Activated CD8-positive, alpha-beta memory T cell treated with anti-CD3 and anti-CD28 coated beads, Interleukin-2, amount 50 U/mL, for 1 hour (primary cell): ENCODE measurements around the gene PFKFB2.

Experiments
- DNase-seq: peaks from one replicate; pipeline ENCODE4 v3.0.0-alpha.2; 2020; ENCODE audit errors: extremely low read depth

PFKFB2 gene

DNA sequence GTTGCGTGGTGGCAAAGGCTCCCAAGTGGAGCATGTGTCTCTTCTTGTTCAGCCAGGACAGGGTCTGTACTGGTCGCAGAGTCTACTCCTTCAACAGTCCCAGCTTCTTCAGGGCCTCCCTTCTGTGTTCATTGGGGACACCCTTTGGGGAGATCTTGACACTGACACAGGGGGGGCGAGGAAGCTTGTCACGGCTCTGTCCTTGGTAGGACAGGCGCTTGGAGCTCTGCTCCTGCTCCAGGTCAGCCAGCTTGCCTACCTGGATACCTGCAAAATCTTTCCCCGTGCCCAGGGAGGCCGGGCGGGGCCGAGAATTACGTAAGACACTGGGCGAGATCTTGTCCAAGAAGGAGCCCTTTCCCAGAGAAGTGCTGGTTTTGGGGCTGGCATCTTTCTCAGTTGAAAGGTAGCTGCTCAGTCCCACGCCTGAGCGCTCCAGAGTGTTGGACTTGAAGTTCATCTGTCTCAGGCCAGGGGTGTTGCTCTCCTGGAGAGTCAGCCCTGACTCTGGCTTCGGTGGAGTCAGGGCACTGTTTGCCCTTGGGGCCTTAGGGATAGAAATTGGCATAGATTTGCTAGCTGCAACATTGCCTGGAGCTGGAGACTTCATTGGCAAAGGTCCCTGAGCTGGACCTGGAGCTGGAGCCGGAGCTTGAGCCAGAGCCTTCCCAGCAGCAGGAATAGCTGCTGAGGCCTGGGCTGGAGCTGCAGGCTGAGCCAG lies 31.0 kb upstream of the PFKFB2 start:
- no peak for DNase-seq

DNA sequence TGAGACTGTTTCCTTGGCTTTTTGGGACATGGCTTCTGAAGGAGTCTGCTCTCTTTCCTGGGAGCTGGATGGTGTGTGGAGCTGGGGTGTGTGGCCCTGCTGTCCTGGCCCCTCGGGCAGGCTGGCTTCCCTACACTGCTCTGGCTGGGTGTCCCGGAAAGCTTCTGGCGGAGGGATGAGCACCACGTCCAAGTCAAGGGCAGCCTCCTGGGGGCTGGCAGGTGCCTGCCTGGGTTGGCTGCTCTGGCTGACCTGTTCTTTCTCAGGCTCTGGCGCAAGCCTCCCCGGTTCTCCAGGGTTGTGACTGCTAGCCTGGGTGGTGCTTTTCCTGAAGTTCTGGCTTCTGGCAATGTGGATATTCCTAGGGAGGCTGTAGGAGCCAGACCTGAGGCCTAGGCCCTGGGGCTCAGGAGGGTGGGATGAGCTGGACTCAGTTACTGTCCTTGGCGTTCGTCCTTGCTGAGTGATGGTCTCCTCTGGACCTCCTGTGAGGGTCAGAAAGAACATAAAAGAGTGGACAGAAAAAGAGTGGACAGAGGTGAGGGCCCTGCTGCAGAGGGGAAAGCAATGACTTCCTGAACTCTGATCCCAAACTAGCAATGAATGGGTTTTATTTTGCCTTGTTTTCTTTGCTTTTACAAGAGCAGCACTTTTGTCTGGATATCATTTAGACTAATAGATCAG lies 29.9 kb upstream of the PFKFB2 start:
- DNase-seq = no peak

DNA sequence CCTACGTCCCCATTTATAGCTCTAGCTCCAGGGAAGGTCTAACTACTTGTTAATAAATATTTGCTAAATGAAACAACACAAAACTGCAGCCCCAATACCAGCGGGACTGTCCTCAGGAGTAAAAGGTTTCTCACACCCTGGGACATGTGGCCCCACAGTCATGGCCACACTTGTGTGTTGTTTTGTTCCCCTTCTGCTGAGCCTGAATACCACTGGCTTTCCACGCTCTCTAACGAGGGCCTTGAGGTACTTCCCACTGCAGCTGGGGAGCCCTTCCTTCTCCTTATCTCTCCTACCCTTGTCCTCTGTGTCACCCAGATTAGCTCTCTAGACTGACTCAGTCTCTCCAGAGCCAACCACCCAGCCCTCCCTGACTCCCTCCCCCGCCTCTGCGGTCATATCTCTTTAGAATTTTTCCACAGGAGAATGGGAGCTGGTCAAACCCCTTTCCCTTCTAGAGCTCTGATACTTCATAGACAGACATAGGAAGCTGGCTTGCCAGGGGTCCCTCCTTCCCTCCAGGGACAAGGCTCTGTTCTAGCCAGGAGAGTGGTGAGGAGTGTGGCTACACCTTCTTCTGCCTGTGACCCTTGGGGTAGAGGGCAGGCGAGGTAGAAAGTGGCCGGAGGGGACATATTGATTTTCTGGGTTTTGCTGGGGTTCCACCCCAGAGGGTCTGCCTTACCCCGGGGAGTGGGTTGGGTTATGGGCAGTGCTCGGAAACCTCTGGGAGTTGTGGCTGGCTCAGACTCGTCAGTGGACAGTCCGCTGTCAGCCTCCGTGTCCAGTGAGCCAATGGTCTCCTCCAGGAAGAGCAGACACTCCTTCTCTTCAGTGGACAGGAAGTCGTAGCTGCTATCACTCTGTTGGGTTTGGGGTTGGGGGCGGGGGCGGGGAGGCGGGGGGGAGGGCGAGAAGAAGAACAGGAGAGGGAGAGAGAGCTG lies 28.6 kb upstream of the PFKFB2 start:
- DNase-seq = no peak

DNA sequence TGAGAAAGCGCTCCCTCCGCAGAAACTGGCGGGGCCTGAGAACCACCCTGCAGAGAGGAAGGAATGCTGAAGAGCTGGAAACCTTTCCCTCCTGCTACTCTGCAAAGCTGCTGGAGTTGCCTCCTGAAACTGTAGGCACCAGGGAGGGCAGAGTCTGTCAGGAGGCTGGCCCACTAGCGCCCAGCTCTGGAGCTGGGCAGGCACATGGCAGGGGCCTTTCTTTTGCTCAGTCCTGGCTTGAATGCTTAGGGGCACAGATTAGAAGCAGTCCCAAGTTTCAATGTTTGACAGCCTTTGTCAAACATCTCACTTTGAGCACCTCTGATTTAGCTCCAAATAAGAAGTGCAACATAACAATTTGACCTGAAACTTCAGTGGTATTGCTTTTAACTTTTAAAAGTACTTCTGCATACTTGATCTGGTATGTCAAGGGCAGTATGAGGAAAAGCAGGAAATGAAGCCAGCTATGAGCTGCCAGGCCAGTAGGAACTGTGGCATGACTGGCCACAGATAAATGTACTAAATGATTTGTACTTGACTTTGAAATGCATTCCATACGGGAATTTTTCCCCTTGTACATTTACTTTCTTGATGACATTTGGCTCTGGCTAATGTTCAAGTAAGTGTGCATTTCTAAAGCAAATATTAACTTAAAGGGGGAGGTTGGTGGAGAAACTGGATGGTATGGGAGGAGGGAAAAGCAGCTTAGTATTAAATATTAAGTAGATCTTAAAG lies 27.8 kb upstream of the PFKFB2 start:
- no peak for DNase-seq

DNA sequence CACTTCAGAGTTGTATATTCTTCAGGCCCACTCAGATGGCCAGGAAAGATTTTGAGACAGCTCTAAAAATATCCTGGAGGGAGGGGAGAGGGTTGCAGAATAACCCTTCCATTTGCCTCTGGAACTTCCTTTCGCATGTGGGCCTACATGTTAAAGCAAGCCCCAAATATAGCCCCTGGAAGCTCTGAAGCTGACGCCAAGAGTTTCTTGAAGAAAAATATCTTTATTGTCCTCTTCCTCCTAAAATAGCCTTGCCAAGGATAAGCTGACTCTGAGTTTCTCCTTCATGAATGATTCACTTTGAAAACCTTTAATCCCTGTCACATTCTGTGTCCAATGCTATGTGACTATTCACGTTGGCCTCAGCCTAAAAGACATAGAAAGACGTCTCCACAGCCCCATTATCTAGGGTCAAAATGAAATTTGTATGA lies 27.0 kb upstream of the PFKFB2 start:
- DNase-seq = no peak

DNA sequence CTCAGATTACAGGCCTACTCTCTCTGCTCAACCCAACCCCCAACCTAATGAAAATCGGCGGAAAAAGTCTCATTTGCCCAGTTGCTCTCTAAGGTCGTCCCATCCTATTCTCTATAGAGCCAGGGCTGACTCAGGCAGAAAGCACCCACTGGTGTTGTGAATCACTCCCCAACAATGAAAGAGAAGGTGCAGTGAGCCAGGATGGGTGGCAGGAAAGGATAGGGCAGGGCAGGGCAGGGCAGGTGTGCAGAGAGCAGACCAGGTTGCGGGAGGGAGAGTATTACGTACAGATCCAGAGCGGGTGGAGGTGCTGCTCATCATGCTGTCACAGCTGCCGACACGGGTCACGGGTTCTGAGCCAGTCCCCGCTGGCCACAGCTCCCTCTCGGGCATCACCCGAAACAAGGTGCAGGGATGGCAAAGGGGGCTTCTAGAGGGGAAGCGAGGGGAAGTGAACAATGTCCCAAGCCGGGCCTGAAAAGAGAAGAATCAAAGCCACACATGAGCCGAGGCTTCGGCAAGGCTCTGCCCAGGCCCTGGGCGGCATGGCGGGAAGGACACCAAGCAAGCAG lies 25.8 kb upstream of the PFKFB2 start:
- DNase-seq = no peak

DNA sequence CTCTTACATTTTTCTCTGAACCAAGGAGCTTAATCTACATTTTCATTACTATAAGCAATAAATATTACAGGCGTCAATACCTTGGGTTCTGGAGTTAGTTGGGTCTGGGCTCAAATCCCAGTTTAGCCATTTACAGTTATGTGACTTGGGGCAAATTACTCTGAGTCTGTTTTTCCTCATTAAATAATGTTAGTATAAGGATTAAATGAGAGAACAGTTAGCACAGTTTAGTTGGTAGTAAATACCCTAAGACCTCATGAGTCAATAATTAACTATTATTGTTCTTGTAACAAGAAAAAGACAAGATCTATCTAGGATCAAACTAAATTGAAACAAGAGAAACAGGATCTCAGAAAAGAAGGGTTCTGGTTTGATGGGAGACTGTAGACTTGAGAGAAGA lies 25.2 kb upstream of the PFKFB2 start:
- DNase-seq = no peak

DNA sequence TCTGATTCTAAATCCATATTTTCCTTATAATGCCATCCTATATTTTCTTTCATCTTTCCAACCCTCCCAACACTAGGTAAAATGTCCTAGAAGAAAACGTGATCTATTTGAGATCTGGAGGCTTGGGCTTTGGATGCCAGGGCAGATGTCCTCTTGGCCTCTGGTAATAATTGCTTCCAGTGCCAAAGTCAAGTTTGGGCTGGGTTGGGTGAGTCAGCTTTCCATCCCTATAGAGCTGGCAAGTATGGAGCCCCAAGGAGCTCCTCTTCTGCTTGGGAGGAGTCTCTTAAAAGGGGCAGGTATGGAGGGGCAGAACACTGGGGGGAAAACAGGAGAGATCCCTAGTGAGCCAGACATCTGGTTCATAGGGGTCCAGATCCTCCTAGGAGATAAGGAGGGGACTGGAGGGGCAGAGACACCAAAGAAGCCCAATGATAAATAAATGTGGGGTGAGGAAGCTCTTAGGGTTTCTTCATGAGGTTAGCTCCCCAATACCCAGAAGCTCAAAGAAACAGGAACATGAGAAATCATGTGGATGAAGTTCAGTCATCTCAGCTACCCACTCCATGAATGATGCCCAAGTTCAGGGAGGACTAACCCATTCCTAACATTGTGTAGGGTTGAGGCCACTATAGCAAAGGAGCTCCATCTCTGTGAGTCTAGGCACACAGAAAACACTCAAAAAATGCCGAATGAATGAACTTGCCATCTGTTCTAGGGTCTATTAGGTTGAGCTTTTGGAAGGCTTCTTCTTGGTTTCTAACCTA lies 24.0 kb upstream of the PFKFB2 start:
- no peak for DNase-seq

DNA sequence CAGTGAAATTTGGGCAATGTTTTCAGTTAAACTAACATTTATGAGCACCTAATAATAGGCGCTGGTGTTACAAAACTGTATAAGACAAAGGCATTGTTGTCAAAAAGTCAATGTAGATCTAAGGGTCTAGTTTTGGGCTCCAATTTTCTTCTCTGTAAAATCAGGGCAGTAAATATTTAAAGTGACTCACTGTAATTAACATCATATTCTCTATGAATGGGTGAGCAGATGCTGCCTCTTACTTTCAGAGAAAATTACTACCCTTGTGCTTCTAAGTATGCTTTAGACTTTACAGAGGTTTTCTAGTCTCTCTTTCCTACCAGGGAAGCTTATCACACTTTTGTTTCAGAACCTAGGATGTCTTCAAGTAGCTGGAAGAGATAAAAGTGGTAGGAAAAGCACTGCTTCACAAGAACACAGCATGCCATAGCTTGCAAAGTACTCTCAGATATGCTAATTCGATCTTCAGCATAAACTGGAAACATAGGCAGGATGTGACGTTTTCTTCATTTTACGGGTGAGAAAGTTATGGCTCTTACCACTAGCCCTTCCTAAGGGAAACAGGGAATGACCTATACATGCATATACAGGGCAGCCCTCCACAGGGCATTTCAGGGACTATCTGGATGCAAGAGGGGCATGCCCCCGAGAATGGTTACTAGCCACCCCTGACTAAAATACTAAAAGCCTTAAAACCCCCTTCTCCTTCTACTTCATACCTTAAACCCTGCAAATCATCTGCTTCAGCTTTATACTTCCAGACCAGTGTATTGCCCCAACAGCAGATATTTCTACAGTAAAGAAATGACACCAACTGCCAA lies 23.2 kb upstream of the PFKFB2 start:
- no peak for DNase-seq

DNA sequence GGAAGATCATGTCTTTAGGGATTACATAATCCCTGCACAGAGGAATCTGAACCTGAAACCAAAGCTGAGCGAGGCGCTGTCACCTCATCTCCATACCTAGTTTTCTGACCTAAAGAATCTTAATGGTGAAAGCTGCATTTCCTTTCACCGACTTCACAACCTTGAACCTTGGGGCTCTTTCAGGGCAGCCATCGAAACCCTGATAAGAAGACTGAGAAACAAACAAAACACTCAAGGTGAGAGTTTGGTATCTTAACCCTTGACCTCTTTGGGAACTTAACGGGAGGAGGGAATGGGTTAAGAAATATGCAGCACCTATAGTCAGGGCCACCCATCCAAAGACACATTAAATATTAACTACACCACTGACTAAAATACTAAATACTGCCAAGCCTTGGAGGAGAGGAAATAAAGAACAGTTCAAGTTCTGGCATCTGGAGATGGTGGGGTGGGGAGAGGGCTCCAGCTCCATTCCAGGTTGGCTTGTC lies 22.5 kb upstream of the PFKFB2 start:
- DNase-seq = no peak

DNA sequence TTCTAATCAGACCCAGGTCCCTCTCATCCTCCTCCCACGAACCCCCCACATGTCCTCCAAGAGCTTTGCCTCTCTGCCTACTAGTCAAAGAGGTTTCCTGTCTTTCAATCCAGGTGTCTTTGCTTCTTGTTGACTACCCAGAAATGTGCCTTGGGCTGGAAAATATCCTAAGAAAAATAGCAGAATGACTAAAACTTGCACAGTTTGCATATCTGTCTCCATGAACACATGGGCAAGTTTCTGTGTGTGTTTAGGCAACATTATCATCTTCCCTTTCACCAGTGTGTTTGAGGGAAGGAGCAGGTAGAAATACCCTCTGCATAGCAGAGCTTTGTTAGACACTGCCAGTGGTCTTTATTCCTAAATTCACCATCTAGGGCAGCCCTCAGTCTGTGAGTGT lies 22.1 kb upstream of the PFKFB2 start:
- DNase-seq = no peak

DNA sequence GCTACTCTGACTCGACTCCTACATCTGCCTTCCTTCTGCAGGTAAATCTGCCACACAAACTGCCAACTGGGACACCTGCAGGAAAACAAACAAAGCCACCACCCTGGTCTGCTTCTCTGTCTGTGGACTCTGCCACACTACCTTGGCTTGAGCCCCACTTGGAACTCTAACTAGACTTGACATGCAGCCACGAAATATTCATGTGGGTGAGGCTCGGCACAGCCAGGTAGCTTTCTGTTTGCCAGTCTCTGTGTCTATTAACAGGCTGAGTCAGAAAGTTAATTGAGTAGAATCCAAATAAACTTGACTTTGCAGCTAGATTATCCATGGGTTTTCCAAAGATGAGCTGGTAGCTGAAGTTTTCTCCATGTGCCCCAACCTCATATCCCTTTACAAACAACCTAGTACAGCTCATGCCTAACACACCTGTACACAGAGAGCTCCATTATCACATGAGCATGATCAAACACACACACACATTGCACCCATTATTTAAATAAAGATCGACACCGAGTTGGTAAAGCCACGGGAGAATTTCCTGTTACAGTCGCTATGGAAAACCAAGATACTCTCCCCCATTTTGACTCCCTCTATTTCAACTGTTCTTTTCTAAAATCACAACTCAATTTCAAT lies 21.3 kb upstream of the PFKFB2 start:
- DNase-seq = no peak

DNA sequence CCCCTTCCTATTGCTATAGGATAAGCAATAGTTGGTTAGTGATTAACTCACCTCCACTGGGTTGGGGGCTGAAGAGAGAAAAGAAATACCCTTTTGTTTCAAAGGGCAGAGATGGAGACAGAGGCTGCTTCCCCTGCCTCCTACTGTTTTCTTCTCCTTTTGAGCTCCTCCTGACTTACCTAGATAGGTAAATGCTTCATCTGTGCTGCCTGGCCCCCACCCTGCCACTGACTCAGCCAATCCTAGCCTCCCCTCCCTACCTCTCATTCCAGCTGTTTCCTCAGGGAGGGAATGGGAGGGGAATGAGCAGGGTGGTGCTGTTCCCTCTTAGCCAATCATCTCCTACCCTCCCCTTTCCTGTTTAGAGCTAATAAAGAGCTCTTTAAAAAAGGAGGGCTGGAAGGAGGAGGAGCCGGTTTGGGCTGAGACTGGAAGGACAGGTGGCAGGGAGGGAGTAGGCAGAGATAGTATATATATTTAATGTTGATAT lies 20.5 kb upstream of the PFKFB2 start, which contains the start of gene C1orf116:
C1orf116 (minus strand) TSS at position 229 of the 490 bp plus-strand sequence. CDS start 5,158 bp downstream, outside the sequence.
- DNase-seq = no peak

DNA sequence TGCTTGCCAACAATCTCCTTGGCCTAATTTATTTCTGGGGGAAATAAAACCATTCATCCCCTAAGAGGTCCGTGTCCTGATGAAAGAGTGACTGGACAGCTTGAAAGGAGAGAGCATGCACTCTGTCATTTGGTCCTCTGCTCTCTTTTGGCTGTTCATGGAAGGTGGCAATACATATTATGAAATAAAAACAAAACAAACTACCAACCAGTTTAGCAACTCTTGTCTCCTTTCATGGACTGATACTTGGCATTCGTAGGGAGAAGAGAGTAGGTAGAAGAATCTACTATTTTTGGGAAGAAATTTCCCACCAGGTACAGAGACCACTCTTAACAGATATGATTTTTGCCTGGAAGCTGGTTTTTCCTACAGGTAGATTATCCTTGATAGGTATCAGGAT lies 19.8 kb upstream of the PFKFB2 start:
- DNase-seq = no peak

DNA sequence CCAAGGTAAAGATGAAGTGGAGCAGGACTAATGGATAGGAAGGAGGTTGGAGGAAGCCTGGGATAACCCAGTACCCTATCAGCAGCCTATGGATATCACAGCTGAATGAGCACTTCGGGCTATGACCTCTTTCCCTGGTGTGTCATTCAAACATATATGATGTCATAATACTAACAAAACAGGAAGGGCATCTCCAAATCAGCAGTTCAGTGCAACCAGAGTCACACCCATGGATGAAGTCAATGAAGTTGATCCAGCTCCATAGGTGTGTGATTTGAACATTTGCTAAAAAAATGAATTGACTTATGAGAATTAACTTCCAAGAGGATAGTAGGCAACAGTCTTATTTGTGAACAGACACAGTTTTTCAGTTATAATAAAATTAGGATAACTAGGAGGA lies 18.9 kb upstream of the PFKFB2 start:
- no peak for DNase-seq

DNA sequence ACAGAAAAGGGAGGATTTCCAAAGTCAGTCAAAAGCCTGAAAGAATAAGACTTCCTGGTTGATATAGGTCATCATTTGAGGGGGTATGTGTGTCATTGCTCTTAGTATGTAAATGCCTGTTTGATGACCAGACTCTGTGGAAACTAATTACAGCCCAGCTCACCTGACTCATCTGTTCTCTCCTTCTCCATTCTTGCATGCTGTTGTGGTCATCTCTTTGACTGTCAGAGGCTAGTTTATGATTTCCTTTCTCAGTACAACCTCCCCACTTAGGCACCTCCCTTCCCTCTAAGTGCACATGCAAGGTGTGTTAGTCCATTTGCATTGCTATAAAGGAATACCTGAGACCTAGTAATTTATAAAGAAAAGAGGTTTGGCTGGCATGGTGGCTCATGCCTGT lies 18.1 kb upstream of the PFKFB2 start:
- no peak for DNase-seq

DNA sequence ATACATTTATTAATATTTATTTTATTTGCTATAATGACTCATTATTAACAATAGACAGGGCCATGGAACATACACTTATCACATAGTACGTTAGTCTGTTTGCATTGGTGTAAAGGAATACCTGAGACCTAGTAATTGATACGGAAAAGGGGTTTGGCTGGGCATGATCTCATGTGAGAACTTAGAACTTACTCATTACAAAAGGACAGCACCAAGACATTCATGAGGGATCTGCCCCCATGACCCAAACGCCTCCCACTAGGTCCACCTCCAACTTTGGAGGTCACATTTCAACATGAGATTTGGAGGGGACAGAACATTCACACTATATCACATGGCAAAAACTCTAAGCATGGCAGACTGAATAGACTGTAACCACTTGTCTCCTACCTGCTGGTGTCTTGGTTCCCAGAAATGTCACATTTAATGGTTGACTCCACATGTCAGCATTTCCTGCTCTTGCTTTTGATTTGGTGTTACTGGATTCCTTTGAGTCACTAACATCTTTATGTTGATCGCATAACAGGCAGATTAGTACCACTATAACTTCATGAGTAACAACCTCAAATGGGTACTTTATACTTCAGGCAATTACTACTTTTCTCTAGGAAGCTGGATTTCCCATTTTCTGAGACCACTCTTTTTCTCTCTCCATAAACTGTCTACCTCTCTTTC lies 17.1 kb upstream of the PFKFB2 start:
- no peak for DNase-seq

DNA sequence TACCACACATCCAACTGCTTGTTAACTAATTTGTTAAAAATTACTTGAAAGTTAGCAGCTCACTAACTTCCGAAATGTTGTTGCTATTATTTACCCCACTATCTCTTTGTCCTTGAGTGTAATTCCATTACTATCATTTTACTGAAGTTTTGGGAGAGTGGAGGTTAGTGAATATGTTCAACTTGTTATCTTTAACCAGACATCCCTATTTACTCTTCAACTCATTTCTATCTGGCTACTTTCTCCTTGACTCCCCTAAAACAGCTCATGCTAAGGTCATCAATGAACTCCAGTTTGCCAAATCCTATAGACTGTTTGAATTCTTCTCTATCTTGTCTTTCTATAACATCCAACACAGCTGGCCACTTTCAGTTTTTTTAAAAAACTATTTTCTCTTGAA lies 16.2 kb upstream of the PFKFB2 start:
- no peak for DNase-seq
